GM19023 (cell line): ENCODE results near the gene ADK.
A peak's percentile ranks its signal among the peaks of the same experiment; 100 is the strongest.

Experiments used
- ATAC-seq: cut with Tn5 transposase; IDR thresholded peaks from one replicate; pipeline ENCODE4 v1.9.1; 2021; ENCODE audit warnings: mild to moderate bottlenecking, moderate library complexity; ENCODE audit not compliant: unreplicated experiment

The ADK gene

GRCh38 chr10:74643596-74643975 lies 492.6 kb downstream of the ADK start:
- no peak for ATAC-seq

- no peak for ATAC-seq
Observed at GRCh38 chr10:74644738-74645137, 493.7 kb downstream of the ADK start.

- no peak for ATAC-seq
Observed at GRCh38 chr10:74645692-74646091, 494.7 kb downstream of the ADK start.

- no peak for ATAC-seq
Observed at GRCh38 chr10:74650613-74651012, 499.6 kb downstream of the ADK start.

GRCh38 chr10:74651565-74651964 lies 500.5 kb downstream of the ADK start:
- no peak for ATAC-seq

- ATAC-seq, result no peak
Observed at GRCh38 chr10:74652664-74653063, 501.6 kb downstream of the ADK start.

GRCh38 chr10:74658511-74658910 lies 507.5 kb downstream of the ADK start:
- no peak for ATAC-seq

- no peak for ATAC-seq
Observed at GRCh38 chr10:74662635-74663034, 511.6 kb downstream of the ADK start.

- no peak for ATAC-seq
Observed at GRCh38 chr10:74669210-74669609, 518.2 kb downstream of the ADK start.

GRCh38 chr10:74671716-74672115 lies 520.7 kb downstream of the ADK start:
- no peak for ATAC-seq

GRCh38 chr10:74672430-74673165 lies 521.6 kb downstream of the ADK start:
- no peak for ATAC-seq

- no peak for ATAC-seq
Observed at GRCh38 chr10:74674927-74675326, 523.9 kb downstream of the ADK start.

- ATAC-seq, result no peak
Observed at GRCh38 chr10:74675484-74675883, 524.5 kb downstream of the ADK start.

GRCh38 chr10:74677951-74678350 lies 526.9 kb downstream of the ADK start:
- peak; percentile 86 for ATAC-seq

GRCh38 chr10:74681917-74682627 lies 531.1 kb downstream of the ADK start:
- no peak for ATAC-seq

- no peak for ATAC-seq
Observed at GRCh38 chr10:74683067-74683466, 532.0 kb downstream of the ADK start.

- no peak for ATAC-seq
Observed at GRCh38 chr10:74683621-74684364, 532.8 kb downstream of the ADK start.

- no peak for ATAC-seq
Observed at GRCh38 chr10:74684462-74684861, 533.4 kb downstream of the ADK start.

- ATAC-seq, result no peak
Observed at GRCh38 chr10:74685564-74685963, 534.5 kb downstream of the ADK start.

- no peak for ATAC-seq
Observed at GRCh38 chr10:74690393-74690792, 539.4 kb downstream of the ADK start.

GRCh38 chr10:74691164-74691563 lies 540.1 kb downstream of the ADK start:
- no peak for ATAC-seq
